C1 segment of cervical spinal cord (tissue), 14 donors: ENCODE data around the gene HPSE2.
"Not testable (repeated sequence)": the region's sequence is repeated elsewhere in the genome, so short reads cannot be mapped to it uniquely, and the experiment has no call there.

ENCODE experiments used
- DNase-seq, 14 donors: peaks; one replicate each; lab custom pipeline; 2025; lab: John Stamatoyannopoulos, UW

Gene HPSE2

DNA sequence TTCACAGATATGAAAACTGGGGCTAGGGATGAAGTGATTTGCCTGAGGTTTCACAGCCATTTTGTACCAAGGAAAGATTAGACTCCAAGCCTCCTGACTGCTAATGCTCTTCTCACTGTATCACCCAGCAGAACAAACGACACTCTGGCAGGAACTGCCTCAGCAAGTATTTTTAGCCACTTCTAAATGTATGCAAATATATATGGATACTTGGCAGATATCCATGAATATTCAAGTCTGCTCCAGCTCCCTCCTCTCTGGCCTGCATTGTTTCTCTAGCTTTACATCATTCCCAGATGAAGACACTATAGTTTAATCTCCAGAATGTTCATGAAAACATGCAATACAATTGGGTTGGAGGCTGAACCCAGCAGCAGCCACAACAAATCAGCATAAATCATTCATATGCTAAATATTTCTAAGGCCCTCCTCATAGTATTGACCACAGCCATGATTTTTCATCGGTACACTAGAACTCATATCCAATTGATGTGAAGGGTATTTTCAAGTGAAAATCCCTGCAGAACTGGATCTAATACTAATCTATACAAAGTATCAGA, 65.5 kb downstream of the HPSE2 start:
- no peak for DNase-seq

GRCh38 chr10:99161165-99161564, 74.5 kb downstream of the HPSE2 start:
- DNase-seq, result no peak

DNA sequence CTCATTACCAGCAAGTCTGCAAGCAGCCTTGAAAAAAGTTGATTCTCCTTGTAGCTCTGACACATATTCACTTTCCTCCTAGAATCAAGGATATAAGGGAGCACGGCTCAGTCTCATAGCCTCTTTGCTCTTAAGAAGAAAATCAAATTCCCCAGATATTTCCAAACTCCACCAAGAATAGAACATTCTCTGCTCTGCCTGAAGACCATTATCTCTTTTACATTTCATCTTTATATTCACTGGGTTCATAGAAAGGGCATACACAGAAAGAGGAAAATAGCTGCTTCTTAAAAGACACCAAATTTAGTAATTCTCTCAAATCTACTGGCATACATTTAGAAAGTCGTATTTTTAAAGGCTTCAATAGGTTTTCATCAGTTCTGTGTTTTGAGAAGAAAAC, 92.0 kb downstream of the HPSE2 start:
- no peak for DNase-seq

- DNase-seq, result no peak
Observed at GRCh38 chr10:99143011-99143410, 92.6 kb downstream of the HPSE2 start.

DNA sequence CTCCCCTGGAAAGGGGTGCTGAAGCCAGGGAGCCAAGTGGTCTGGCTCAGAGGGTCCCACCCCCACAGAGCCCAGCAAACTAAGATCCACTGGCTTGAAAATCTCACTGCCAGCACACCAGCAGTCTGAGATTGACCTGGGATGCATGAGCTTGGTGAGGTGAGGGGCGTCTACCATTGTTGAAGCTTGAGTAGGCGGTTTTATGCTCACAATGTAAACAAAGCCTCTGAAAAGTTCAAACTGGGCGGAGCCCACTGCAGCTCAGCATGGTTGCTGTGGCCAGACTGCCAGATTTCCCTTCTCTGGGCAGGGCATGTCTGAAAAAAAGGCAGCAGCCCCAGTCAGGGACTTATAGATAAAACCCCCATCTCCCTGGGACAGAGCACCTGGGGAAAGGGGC, 102.8 kb downstream of the HPSE2 start:
- DNase-seq, result not testable (repeated sequence)

GRCh38 chr10:99125879-99126278, 109.8 kb downstream of the HPSE2 start:
- no peak for DNase-seq

DNA sequence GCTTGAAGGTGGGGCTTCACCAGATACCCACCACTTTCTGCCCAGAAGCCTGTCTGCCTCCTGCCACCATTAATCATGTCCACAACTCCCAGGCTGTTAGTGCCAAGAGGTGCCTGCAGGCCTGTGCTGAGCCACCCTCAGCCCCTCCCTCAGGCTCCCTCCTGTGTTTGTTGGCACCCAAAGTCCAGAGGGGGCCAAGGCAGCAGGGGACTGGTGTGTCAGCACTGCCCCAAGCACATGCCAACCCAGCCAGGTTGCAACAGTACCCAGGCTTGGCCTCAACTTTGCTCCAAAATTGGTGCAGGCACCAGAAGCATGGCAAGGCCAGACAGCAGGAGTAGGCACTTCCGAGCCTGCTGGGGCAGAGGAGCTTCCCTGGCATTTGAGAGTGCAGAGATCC, 111.3 kb downstream of the HPSE2 start:
- DNase-seq, result peak in 1 of 14 donors; percentile 20

DNA sequence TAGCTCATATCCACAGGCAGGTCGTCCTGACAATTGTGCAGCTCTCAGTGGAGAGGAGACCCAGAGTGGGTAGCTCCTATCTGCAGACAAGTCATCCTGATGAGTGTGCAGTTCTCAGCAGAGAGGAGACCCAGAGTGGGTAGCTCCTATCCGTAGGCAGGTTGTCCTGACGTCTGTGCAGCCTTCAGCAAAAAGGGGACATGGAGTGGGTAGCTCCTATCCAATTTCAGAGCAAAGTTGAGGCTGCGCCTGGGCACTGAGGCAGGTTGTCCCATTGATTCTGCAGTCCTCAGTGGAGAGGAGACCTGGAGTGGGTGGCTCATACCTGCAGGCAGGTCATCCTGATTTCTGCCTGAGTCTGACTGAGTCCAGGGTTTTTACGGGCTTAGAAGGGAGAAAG, 111.8 kb downstream of the HPSE2 start:
- no peak for DNase-seq

DNA sequence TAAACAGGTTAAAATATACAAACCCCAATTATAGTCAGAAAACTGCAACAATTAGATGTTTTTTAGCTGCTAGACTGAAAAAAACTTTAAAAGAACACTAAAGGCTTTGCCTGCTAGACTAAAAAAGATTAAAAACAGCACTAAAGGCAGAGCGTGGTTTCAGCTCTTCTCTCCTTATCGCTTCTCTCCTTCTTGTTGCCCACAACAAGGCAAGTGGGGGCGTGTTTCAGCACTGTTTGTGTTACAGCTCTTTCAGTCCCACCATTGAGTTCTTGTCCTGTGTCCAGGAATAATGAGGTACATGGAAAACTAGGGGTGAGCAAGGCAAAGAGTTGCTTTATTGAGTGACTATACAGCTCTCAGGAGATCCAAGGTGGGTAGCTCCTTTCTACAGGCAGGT, 112.3 kb downstream of the HPSE2 start:
- DNase-seq, result no peak

DNA sequence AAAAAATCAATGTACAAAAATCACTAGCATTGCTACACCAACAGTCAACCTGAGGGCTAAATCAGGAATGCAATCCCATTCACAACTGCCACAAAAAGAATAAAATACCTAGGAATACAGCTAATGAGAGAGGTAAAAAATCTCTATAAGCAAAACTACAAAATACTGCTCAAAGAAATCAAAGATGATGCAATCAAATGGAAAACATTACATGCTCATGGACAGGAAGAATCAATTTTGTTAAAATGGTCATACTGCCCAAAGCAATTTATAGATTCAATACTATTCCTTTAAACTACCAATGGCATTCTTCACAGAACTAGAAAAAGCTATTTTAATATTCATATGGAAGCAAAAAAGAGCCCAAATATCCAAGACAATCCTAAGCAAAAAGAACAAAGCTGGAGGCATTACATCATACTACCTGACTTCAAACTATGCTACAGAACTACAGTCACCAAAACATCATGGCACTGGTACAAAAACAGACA, 116.3 kb downstream of the HPSE2 start:
- no peak for DNase-seq

GRCh38 chr10:99115703-99116102, 119.9 kb downstream of the HPSE2 start:
- DNase-seq, result no peak

DNA sequence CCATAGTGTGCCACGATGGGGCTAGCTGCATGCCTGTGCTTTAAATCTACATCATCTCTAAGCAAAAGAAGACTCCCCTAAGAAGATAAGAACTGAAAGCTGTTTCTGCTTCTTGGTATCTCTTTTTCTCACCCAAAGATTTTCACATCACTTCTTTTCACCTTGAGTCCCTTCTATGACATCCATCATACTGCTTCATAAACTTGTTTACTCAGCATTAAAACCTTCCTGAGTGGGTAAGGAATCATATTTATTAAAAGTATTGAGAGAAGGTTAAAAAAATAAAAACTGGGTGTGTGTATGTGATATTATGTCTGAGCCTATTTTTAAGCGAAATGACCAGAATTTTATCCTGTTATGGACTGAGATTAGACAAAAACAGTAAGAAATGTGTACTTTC, 150.3 kb downstream of the HPSE2 start:
- no peak for DNase-seq

- DNase-seq, result peak in 2 of 14 donors; percentile 1 to 2
Observed at GRCh38 chr10:99084161-99084560, 151.5 kb downstream of the HPSE2 start.

- DNase-seq, result no peak
Observed at GRCh38 chr10:99080275-99080945, 155.2 kb downstream of the HPSE2 start.

DNA sequence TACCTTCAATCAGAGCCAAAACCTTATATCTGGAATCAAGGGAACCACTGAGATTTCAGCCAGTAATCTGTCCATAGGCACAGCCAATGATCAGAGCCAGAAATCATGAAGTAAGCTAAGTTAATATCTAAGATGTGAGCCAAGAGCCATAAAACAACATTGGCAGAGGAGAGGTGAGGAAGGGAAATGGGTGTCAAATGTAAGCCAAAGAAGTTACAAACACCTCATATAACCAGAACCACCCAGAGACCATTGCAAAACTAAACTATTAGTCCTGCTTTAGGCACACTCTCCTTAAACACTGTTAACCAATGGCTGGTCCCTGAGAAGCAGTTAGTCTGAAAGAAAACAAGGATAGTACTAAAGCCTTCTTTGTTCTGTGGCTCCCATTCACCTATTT, 173.1 kb downstream of the HPSE2 start:
- no peak for DNase-seq

DNA sequence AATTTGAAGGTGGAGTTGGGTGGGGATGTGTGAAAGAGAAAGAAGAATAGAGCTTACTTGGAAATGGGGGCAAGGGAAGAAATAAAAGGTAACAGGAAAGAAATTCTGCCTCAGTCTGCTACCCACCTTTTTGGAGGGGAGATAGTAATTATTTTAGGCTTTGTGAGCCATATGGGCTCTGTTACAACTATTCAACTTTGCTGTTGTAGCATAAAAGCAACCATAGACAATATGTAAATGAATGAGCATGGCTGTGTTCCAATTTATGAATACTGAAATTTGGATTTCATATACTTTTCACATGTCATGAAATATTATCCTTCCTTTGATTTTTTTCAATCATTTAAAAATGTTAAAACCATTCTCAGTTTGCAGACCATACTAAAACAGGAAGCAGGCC, 176.9 kb downstream of the HPSE2 start:
- DNase-seq, result no peak

GRCh38 chr10:99057936-99058690, 177.5 kb downstream of the HPSE2 start:
- no peak for DNase-seq

DNA sequence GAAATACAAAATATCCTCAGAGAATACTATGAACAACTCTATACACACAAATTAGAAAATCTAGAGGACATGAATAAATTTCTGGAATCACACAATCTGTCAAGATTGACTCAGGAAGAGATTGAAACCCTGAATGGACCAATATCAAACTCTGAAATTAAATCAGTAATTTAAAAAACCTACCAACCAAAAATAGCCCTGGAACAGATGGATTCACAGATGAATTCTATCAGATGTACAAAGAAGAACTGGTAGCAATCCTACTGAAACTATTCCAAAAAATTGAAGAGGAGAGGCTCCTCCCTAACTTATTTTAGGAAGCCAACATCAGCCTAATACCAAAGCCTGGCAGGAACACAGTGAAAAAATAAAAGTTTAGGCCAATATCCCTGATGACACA, 190.0 kb downstream of the HPSE2 start:
- no peak for DNase-seq

GRCh38 chr10:99042051-99042771, 193.4 kb downstream of the HPSE2 start:
- no peak for DNase-seq

GRCh38 chr10:99041468-99041867, 194.2 kb downstream of the HPSE2 start:
- no peak for DNase-seq

GRCh38 chr10:99013885-99014284, 221.8 kb downstream of the HPSE2 start:
- DNase-seq, result no peak

- no peak for DNase-seq
Observed at GRCh38 chr10:99010286-99010685, 225.4 kb downstream of the HPSE2 start.
